Astrocyte of the spinal cord (primary cell): ENCODE measurements around the gene NCKAP5.

ENCODE experiments used
- DNase-seq: peaks from one replicate; pipeline ENCODE4 v3.0.0; 2011; ENCODE audit warnings: low read depth, low spot score
- H3K4me3 ChIP-seq: 2 replicates; pipeline ENCODE4 v1.5.1; 2011; ENCODE audit warnings: low read depth, mild to moderate bottlenecking, low read length, moderate library complexity
- CTCF ChIP-seq: IDR thresholded peaks from 2 replicates; pipeline ENCODE4 v1.5.1; 2012; ENCODE audit warnings: low read depth, mild to moderate bottlenecking, low read length, inconsistent platforms
- in situ Hi-C: cut with HindIII; loops from 2 replicates; pipeline ENCODE4 v1.10.0; 2017; ENCODE audit warnings: low sequenced_read_pairs

The NCKAP5 gene

GRCh38 chr2:132788310-132788838 is 779.9 kb downstream of the NCKAP5 start:
- H3K4me3 ChIP-seq, result no peak overlapping the region
- DNase-seq, result no peak
- TF ChIP-seq CTCF, result no peak
- in situ Hi-C loops, result no loop called here

- DNase-seq, result no peak
- TF ChIP-seq CTCF, result no peak
- no peak overlapping the region for H3K4me3 ChIP-seq
- in situ Hi-C loops, result no loop called here
Observed at GRCh38 chr2:132783883-132784282, 784.4 kb downstream of the NCKAP5 start.

GRCh38 chr2:132782176-132782783 is 786.0 kb downstream of the NCKAP5 start:
- in situ Hi-C loops, result no loop called here
- no peak overlapping the region for H3K4me3 ChIP-seq
- no peak for TF ChIP-seq CTCF
- no peak for DNase-seq

- DNase-seq, result no peak
- in situ Hi-C loops, result no loop called here
- no peak overlapping the region for H3K4me3 ChIP-seq
- TF ChIP-seq CTCF, result no peak
Observed at GRCh38 chr2:132780651-132781050, 787.6 kb downstream of the NCKAP5 start.

- H3K4me3 ChIP-seq, result no peak overlapping the region
- in situ Hi-C loops, result no loop called here
- DNase-seq, result no peak
- TF ChIP-seq CTCF, result no peak
Observed at GRCh38 chr2:132779206-132779721, 789.0 kb downstream of the NCKAP5 start.

GRCh38 chr2:132776287-132776686 is 792.0 kb downstream of the NCKAP5 start:
- in situ Hi-C loops, result no loop called here
- TF ChIP-seq CTCF, result no peak
- DNase-seq, result no peak
- no peak overlapping the region for H3K4me3 ChIP-seq
